ENCODE data around the gene SHC2. TPM values are rescaled to one million over a fixed set of nuclear protein-coding genes. Genes with fewer than 3 reads are reported as not detected.

SHC2 gene
- total and polyA plus RNA-seq, 2 experiments from 2014 or later, result 2.2 to 4.6 TPM

GRCh38 chr19:419721-420515 is 40.9 kb downstream of the SHC2 start:
- no peaks in the 10 kb centered on the region for H4K20me1 ChIP-seq (replicated peaks; ENCODE audit: insufficient read depth)
- H3K27ac Mint-ChIP-seq, result no peak overlapping the region
- H3F3A ChIP-seq (replicated peaks; ENCODE audit: low read depth), result 0 out of 2 replicates have a peak, but pooled peaks cover 2% of the 10 kb centered on the region
- H3K9me3 Mint-ChIP-seq, result peaks cover 8% of the 10 kb centered on the region; the same call in 2 of the 3 replicates
- ATAC-seq, result no peak
- peaks cover 11% of the 10 kb centered on the region; the same call in 1 of the 2 replicates for H3K4me1 ChIP-seq (ENCODE audit: insufficient read depth)
- TF ChIP-seq STAT1 (IDR thresholded peaks at IDR 0.05; ENCODE audit: unreplicated experiment) (no peak), CREB1 (CRISPR knock-in tag; IDR thresholded peaks at IDR 0.05; ENCODE audit: low read depth) (no peak), ZNF114 (CRISPR knock-in tag; IDR thresholded peaks at IDR 0.05) (no peak), EZH2 (IDR thresholded peaks at IDR 0.05; ENCODE audit: low read depth, unreplicated experiment) (no peak), EZH2phosphoT487 (IDR thresholded peaks at IDR 0.05; ENCODE audit: unreplicated experiment) (no peak), POLR2AphosphoS5 (IDR thresholded peaks at IDR 0.05; ENCODE audit: low read depth) (no peak), ZNF331 (CRISPR knock-in tag; IDR thresholded peaks at IDR 0.05; ENCODE audit: low read depth) (no peak), JUNB (IDR thresholded peaks at IDR 0.05; ENCODE audit: unreplicated experiment) (no peak), ETS1 (IDR thresholded peaks at IDR 0.05) (no peak), REST (IDR thresholded peaks at IDR 0.05; ENCODE audit: unreplicated experiment) (no peak), NANOG (IDR thresholded peaks at IDR 0.05; ENCODE audit: borderline replicate concordance) (no peak)
- TF ChIP-seq, protein P1, sequence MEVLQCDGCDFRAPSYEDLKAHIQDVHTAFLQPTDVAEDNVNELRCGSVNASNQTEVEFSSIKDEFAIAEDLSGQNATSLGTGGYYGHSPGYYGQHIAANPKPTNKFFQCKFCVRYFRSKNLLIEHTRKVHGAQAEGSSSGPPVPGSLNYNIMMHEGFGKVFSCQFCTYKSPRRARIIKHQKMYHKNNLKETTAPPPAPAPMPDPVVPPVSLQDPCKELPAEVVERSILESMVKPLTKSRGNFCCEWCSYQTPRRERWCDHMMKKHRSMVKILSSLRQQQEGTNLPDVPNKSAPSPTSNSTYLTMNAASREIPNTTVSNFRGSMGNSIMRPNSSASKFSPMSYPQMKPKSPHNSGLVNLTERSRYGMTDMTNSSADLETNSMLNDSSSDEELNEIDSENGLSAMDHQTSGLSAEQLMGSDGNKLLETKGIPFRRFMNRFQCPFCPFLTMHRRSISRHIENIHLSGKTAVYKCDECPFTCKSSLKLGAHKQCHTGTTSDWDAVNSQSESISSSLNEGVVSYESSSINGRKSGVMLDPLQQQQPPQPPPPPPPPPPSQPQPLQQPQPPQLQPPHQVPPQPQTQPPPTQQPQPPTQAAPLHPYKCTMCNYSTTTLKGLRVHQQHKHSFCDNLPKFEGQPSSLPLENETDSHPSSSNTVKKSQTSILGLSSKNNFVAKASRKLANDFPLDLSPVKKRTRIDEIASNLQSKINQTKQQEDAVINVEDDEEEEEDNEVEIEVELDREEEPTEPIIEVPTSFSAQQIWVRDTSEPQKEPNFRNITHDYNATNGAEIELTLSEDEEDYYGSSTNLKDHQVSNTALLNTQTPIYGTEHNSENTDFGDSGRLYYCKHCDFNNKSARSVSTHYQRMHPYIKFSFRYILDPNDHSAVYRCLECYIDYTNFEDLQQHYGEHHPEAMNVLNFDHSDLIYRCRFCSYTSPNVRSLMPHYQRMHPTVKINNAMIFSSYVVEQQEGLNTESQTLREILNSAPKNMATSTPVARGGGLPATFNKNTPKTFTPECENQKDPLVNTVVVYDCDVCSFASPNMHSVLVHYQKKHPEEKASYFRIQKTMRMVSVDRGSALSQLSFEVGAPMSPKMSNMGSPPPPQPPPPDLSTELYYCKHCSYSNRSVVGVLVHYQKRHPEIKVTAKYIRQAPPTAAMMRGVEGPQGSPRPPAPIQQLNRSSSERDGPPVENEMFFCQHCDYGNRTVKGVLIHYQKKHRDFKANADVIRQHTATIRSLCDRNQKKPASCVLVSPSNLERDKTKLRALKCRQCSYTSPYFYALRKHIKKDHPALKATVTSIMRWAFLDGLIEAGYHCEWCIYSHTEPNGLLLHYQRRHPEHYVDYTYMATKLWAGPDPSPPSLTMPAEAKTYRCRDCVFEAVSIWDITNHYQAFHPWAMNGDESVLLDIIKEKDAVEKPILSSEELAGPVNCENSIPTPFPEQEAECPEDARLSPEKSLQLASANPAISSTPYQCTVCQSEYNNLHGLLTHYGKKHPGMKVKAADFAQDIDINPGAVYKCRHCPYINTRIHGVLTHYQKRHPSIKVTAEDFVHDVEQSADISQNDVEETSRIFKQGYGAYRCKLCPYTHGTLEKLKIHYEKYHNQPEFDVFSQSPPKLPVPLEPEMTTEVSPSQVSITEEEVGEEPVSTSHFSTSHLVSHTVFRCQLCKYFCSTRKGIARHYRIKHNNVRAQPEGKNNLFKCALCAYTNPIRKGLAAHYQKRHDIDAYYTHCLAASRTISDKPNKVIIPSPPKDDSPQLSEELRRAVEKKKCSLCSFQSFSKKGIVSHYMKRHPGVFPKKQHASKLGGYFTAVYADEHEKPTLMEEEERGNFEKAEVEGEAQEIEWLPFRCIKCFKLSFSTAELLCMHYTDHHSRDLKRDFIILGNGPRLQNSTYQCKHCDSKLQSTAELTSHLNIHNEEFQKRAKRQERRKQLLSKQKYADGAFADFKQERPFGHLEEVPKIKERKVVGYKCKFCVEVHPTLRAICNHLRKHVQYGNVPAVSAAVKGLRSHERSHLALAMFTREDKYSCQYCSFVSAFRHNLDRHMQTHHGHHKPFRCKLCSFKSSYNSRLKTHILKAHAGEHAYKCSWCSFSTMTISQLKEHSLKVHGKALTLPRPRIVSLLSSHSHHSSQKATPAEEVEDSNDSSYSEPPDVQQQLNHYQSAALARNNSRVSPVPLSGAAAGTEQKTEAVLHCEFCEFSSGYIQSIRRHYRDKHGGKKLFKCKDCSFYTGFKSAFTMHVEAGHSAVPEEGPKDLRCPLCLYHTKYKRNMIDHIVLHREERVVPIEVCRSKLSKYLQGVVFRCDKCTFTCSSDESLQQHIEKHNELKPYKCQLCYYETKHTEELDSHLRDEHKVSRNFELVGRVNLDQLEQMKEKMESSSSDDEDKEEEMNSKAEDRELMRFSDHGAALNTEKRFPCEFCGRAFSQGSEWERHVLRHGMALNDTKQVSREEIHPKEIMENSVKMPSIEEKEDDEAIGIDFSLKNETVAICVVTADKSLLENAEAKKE (CRISPR knock-in tag; IDR thresholded peaks at IDR 0.05), result no peak
- TF ChIP-seq, protein P2, sequence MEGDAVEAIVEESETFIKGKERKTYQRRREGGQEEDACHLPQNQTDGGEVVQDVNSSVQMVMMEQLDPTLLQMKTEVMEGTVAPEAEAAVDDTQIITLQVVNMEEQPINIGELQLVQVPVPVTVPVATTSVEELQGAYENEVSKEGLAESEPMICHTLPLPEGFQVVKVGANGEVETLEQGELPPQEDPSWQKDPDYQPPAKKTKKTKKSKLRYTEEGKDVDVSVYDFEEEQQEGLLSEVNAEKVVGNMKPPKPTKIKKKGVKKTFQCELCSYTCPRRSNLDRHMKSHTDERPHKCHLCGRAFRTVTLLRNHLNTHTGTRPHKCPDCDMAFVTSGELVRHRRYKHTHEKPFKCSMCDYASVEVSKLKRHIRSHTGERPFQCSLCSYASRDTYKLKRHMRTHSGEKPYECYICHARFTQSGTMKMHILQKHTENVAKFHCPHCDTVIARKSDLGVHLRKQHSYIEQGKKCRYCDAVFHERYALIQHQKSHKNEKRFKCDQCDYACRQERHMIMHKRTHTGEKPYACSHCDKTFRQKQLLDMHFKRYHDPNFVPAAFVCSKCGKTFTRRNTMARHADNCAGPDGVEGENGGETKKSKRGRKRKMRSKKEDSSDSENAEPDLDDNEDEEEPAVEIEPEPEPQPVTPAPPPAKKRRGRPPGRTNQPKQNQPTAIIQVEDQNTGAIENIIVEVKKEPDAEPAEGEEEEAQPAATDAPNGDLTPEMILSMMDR (conservative IDR thresholded peaks at IDR 0.05; ENCODE audit: low read depth in 2 of 2), result no peak
- H3K36me3 Mint-ChIP-seq (ENCODE audit: low read depth), result peaks cover 8% of the 10 kb centered on the region; the same call in 1 of the 3 replicates
- no peak overlapping the region for H3K4me3 ChIP-seq
- no peaks in the 10 kb centered on the region for H3K9me2 ChIP-seq (ENCODE audit: insufficient read depth)
- no peak overlapping the region for H2AFZ ChIP-seq
- H3K4me2 ChIP-seq, result no peak overlapping the region
- H3K79me2 ChIP-seq (replicated peaks; ENCODE audit: insufficient read depth), result no peaks in the 10 kb centered on the region
- no peak overlapping the region for H3K27ac ChIP-seq (ENCODE audit: low read depth)
- no peak for DNase-seq (ENCODE audit: low spot score)
- H3K36me3 ChIP-seq (ENCODE audit: insufficient read depth), result no peaks in the 10 kb centered on the region
- H3K27me3 ChIP-seq (ENCODE audit: insufficient read depth), result no peaks in the 10 kb centered on the region
- peaks cover 16% of the 10 kb centered on the region for H3K27me3 Mint-ChIP-seq (ENCODE audit: insufficient read depth, low read depth, poor library complexity)
- H3K4me3 Mint-ChIP-seq, result no peak overlapping the region
- H3K4me1 Mint-ChIP-seq, result peaks cover 7% of the 10 kb centered on the region

Measured in GM23338 (cell line).